HG02970 (cell line): ENCODE measurements around the gene OGDH.
"Not testable (repeated sequence)": the region's sequence is repeated elsewhere in the genome, so short reads cannot be mapped to it uniquely, and the experiment has no call there.

Source experiments
- ATAC-seq: cut with Tn5 transposase; IDR thresholded peaks from one replicate; pipeline ENCODE4 v1.9.1; 2021; ENCODE audit warnings: mild to moderate bottlenecking, moderate library complexity, moderate number of reproducible peaks; ENCODE audit not compliant: unreplicated experiment, low FRiP score

The OGDH gene

DNA sequence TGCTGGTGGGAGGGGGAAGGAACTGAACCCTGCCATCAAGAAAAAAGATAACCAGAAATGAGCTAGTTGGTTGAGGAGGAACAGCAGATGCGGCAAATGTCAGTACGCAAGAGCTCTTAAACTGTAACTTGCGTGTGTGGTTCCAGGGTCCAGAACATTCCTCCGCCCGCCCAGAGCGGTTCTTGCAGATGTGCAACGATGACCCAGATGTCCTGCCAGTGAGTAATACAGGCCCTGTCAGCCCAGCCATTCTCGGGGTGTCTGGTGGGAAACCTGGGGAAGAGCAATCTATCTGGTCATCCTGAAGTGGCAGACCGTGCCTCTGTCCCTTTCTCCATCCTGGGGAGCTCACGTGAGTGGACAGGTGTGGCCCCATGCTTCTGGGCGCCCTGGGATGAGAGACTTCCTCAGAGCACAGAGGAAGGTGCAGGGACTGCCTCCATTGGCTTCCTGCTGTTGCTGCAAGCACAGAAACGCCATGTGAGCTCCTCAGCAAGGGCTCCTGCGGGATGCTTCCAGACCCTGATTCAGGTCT is 91.7 kb downstream of the OGDH start:
- no peak for ATAC-seq

DNA sequence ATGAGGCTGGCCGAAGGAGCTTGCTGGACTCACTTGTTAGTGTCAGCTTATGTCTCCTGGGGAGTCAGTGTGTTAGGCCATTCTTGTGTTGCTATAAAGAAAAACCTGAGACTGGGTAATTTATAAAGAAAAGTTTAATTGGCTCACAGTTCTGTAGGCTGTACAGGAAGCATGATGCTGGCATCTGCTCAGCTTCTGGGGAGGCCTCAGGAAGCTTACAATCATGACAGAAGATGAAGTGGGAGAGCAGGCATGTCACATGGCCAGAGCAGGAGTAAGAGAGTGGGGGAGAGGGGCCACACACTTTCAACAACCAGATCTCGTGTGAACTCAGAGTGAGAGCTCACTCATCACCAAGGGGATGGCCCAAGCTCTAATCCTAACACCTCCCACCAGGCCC is 93.2 kb downstream of the OGDH start:
- not testable (repeated sequence) for ATAC-seq

DNA sequence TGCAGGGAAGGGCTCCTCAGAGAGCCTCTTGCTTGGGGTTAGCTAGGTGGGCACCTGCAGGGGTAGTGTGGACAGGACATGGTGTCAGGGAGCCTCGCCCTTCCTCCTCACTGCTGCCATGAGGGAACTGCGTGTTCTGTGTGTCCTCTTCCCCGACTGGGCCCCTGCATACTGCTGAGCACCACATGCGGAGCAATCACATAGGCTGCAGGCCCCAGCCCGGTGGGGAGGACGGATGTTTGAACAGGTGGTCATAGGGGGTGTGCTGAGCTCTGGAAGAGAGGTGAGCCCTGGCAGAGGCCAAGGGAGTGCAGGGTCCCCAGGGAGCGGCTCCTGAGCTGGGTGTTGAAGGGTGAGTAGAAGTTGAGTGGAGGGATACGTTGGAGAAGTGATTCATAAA is 93.9 kb downstream of the OGDH start:
- ATAC-seq: no peak

DNA sequence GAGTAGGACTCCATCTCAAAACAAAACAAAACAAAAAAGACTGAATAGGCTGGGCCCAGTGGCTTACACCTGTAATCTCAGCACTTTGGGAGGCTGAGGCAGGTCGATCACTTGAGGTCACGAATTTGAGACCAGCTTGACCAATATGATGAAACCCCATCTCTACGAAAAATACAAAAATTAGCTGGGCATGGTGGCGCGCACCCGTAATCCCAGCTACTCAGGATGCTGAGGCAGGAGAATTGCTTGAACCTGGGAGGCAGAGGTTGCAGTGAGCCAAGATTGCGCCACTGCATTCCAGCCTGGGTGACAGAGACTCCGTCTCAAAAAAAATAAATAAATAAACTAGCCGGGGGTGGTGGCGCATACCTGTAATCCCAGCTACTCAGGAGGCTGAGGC is 97.0 kb downstream of the OGDH start:
- not testable (repeated sequence) for ATAC-seq

DNA sequence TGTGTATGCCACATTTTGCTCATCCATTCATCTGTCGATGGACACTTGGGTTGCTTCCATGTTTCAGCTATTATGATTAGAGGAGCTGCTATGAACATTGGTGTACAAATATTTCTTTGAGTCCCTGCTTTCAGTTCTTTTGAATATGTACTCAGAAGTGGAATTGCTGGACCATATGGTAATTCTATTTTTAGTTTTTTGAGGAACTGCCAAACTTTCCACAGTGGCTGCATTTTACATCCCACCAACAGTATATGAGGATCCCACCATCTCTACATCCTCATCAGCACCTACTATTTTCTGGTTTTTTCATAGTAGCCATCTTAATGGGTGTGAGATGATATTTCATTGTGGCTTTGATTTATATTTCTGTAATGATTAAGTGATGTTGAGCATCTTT is 97.5 kb downstream of the OGDH start:
- no peak for ATAC-seq

DNA sequence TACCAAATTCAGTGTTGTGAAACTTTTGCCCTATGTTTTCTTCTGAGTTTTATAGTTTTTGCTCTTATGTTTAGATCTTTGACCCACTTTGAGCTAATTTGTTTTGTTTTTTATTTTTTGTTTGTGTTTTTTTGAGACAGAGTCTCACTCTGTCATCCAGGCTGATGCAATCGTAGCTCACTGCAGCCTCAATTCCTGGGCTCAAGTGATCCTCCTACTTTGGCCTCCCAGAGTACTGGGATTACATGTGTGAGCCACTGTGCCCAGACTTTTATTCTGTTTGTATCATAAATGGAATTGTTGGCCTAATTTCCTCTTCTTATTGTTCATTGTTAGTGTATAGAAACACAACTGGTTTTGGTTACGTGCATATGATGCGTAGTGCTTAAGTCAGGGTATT is 99.0 kb downstream of the OGDH start:
- no peak for ATAC-seq

DNA sequence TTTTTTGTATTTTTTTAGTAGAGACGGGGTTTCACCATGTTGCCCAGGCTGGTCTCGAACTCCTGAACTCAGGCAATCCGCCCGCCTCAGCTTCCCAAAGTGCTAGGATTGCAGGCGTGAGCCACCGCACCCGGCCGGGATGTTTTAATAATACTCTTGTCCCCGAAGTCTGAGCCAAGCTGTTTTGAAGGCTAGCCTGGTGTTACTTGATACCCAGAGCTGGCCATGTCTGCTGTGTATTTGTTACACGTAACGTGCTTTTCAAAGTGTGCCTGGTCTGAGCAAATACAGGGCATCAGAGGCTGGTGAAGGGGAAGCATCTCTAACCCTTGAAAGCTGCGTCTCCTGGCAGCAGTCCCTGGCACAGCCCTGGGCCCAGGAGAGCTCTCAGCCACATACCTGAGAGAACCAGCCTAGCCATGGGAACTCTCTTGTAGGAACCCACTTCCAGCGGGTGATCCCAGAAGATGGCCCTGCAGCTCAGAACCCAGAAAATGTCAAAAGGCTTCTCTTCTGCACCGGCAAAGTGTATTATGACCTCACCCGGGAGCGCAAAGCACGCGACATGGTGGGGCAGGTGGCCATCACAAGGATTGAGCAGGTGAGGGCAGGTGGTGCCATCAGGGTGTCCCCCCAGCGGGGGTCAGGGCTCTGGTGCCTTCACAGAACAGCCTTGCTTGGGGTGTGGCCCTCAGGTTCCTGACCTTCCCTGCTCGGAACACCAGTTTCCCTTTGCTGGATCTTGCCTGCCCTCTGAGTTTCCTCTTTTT is 100.5 kb downstream of the OGDH start:
- no peak for ATAC-seq

DNA sequence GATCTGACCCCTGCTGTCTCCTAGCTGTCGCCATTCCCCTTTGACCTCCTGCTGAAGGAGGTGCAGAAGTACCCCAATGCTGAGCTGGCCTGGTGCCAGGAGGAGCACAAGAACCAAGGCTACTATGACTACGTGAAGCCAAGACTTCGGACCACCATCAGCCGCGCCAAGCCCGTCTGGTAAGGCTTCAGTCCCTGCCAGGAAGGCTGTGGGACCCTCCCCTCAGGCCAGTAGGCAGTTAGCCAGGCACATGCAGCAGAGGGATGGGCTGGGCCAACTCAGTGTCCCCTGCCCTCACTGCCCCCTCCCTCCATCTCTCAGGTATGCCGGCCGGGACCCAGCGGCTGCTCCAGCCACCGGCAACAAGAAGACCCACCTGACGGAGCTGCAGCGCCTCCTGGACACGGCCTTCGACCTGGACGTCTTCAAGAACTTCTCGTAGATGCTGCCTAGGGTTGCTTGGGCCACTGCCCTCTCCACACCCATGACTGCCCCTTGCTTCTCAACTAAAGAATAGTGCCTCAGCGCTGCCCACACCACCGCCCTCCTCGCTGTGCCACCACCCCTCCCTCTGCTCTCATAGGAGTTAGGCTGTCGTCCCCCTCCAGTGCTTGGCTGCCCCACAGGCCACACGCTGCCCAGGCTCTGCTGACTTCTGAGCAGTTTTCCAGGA is 101.3 kb downstream of the OGDH start:
- no peak for ATAC-seq

DNA sequence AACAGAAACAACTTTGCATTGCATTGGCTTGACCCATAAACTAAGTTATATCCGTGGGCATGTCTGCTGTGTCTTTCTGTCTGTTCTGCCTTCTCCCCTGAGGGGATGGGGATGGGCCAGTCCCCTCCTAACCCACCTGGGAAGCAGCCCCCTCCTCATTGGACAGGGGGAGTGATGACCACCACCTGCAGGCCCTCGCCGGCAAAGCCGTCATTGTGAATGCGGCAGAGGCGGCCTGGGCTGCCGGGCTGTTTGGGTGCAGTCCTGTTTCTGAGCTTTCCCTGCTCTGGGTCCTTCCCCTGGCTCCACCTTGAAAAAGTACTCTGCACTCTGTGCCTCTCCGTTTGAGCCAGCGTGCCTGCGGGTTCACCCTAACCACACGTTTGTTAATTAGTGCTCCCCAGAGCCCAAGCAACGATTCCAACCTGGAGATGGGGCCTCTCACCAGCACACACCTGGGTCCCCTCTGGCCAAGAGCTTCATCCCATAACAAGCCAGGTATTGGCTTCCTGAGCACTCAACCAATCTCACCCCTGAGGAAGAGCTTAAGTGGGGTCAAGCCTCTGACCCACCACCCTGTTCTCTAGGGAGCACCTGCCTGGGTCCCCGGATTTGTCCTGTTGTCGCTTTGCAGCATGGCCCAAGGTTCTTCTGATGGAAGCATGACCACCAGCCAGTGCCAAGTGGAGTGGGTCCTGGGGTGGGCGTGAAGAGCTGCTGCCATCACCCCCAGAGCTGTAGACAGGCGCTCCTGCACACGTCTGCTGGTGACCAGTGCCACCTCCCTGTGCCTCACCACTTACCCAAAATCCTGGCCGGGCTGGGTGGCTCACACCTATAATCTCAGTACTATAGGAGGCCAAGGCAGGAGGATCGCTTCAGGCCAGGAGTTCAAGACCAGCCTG is 102.8 kb downstream of the OGDH start:
- ATAC-seq: no peak

DNA sequence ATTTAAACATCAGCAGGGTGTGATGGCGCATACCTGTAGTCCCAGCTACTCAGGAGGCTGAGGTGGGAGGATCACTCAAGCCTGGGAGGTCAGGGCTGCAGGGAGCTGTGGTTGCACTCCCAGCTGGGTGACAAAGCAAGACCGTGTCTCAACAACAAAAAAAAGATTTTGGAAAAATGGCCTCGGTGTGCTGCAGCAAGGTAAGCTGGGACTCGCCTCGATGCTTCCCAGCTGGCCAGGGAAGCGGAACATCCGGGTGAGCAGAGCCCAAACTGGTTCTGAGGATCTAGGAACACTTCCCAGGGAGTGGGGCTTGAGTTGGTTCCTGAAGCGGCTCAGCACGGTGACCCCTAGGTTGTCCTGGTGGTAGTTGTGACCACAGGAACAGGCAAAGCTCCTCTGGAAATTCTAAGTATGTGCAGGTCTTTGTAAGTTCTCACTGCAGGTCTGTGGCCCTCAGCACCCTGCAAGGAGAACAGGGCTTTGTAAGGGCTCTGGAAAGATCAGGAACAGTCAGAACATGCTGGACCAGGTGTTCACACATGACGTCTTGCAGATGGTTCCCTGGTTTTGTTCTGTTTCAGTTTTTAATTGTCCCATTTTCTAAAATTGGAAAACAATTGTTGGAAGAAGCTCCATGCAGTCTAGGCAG is 103.6 kb downstream of the OGDH start:
- no peak for ATAC-seq

DNA sequence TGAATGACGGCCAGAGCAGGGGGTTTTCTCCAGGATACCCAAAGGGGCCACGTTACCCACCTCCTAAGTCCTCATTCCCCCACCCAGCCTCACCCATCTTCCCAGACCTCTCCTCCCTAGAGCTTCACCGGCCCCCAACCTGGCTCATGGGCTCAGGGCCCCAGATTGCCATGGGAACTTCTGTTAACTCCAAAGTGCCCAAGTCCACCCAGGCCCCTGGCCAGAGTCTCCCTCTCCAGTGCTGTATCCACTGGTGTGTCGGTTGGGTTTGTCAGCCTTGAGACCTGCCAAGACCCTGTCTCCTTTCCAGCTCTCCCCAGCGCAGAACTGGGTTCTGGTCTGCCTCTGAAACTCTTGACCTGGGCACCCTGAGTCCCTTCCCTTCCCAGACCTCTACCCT is 105.1 kb downstream of the OGDH start:
- ATAC-seq: no peak

DNA sequence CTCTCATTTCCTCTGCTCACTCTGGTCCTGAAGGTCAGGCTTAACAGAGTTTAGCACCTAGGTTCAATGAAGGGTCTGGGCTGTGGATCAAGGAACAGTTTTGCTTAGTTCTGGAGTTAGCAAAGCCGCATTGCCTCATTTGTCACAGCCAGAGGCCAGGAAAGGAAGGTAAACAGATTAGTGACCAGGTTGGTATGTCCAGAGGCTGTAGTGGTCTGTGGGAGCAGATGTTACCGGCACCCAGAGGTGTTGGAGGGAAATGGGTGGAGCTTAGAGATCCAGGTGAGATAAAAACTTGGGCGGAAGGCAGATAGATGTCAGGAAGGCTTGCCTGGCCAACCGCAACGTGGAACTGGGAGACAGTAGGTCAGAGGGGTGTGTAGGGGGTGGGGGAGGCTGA is 105.6 kb downstream of the OGDH start:
- no peak for ATAC-seq

DNA sequence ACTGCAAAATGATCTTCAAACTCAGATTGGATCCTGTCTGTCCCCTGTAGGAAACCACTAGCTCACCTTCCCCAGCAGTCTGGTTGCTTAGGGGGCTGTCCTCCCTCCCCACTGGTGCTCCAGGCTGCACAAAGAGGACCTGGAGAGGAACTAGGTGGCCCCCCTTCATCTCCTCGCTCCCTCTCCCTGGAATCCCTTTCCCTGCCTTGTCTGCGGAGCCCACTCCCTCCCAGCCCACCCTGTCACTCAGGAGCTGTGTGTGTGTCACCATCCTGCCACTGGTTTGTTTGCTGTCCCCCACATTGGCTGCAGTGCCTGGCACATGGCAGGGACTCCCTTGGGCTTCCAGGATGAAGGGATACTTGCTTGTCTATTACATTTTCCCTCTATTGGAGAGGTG is 106.7 kb downstream of the OGDH start:
- no peak for ATAC-seq

DNA sequence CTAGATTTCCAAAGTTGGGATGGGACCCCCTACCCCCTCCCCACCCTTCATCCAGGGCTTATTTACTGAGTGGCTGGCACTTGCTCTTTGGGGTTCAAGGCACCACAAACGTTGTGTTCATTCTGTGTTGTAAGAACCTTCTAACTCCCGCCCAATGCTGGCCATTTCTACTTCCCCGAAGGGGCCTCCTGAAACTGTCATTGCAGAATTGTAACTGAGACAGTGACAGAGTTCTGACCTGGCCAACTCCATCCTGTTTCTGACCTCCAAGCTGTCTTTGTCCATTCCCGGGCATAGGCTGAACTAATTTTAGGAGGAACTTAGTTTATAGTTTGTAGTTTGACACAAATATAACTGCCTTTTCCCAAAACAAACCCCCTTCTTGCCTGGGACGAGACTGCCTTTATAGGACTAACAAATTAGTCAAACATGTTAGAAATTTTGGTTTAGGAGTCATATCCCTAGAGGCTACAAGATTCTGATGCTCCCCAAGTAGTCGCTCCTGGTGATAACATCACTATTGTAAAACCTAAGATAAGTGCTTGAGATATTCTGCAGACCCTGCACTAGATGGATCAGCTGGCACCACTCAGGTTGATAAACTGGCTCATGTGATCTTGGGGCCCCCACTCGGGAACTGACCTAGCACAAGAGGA is 107.4 kb downstream of the OGDH start:
- ATAC-seq: no peak

DNA sequence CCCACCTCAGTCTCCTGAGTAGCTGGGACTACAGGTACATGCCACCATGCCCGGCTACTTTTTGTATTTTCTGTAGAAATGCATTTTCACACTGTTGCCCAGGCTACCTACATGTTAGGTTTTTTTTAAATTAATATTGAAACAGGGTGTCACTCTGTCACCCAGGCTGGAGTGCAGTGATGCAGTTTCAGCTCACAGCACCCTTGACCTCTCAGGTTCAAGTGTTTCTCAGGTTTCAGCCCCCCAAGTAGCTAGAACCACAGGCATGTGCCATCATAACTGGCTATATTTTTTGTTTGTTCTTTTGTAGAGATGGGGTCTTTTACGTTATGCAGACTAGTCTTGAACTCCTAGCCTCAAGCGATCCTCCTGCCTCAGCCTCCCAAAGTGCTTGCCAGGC is 109.8 kb downstream of the OGDH start:
- no peak for ATAC-seq

DNA sequence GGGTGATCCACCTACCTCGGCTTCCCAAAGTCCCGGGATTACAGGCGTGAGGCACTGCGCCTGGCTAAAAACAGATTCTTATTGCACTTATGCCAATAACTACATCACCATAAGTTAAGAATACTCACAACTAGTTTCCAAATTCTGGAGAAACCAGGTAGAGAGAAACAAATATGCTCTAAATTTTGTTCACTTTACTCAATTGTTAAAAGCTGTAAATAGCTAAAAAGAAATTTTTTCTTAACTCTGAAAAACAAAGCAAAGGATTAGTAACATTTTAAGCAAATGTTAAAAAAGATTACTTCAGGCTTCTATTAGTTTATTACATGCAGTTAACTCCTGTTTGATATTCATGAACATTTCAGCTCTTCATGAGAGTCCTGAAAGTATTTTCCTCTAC is 113.9 kb downstream of the OGDH start:
- no peak for ATAC-seq

DNA sequence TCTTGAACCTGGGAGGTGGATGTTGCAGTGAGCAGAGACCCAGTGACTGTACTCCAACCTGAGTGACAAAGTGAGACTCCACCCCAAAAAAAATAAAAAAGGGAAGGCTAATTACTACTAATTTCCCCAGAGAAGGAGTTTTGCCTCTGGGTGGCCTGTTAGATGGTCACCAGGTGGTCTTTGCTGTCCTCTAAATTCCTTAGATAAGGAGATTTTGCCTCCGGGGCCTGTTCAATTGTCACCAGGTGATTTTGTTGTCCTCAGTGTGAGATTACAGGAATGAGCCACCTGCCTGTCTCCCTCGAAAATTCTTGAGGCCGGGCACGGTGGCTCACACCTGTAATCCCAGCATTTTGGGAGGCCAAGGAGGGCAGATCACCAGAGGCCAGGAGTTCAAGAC is 117.8 kb downstream of the OGDH start:
- no peak for ATAC-seq

DNA sequence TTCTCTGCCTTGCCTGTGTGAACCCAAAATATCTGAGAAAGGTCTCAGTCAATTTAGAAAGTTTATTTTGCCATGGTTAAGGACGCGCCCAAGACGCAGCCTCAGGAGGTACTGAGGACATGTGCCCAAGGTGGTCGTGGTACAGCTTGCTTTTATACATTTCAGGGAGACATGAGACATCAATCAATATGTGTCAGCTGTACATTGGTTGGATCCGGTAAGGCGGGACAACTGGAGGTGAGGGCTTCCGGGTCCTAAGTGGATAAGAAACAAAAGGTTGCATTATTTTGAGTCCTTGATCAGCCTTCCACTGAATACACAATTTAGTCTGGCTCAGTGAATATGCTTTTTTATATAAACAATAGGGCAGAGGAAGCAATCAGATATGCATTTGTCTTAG is 119.8 kb downstream of the OGDH start:
- not testable (repeated sequence) for ATAC-seq

DNA sequence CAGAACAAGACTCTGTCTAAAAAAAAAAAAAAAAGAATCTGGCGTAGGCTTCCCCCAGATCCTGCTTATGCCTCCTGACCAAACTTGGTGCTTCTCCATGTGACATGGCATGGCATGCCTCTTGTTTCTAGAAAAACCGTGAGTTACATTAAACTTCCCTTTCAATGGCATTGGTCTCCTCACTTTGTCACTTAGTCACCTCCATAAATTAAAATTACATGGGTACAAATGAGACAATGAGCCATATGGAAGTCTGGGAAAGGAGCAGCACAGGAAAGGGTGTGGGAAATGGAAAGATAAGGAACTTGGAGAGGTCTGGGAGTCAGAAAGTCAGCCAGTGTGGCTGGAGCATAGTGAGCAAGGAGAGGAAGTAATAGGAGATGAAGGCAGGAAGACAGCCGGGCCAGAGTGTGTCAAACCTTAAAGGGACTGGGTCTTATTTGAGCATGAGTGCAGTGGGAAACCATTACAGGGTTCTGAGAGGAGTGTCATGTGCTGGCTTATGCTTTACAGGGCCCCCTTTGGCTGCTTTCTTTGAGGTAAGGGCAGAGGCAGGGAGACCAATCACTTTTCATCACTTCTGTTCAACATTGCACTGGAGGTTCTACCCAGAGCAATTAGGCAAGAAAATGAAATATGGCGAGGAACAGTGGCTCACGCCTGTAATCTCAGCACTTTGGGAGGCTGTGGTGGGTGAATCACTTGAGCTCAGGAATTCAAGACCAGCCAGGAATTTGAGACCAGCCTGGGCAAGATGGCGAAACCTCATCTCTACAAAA is 120.9 kb downstream of the OGDH start:
- no peak for ATAC-seq
